Measurements from ENCODE around the gene SERPINA1. TPM values are rescaled to one million over a fixed set of nuclear protein-coding genes. Genes with fewer than 3 reads are reported as not detected.

Gene SERPINA1
- total RNA-seq, 1 experiment from 2014 or later, result not detected

- H3K4me2 ChIP-seq, result no peak overlapping the region
- H4K20me1 ChIP-seq (ENCODE audit: insufficient read depth), result no peaks in the 10 kb centered on the region
- intact Hi-C loops (cut with micrococcal nuclease; ENCODE audit: unreplicated experiment), result no loop called here
- TF ChIP-seq CTCF (conservative IDR thresholded peaks at IDR 0.05) (no peak), EZH2 (IDR thresholded peaks at IDR 0.05; ENCODE audit: low read depth) (no peak)
- H3F3A ChIP-seq (ENCODE audit: insufficient read depth, low read depth), result no peaks in the 10 kb centered on the region
- no peaks in the 10 kb centered on the region for H3K9me3 ChIP-seq (ENCODE audit: insufficient read depth, low read depth)
- no TSS peak for BruUV-seq (replicated peaks)
- no peaks in the 10 kb centered on the region for H3K9me2 ChIP-seq (ENCODE audit: insufficient read depth)
- ChIA-PET POLR2A (ENCODE audit: unreplicated experiment) (no interaction called here), CTCF (no interaction called here)
- no peaks in the 10 kb centered on the region for H3K79me2 ChIP-seq (ENCODE audit: low read depth)
- H3K27me3 ChIP-seq (ENCODE audit: insufficient read depth, low read depth), result no peaks in the 10 kb centered on the region
- DNase-seq, result no peak
- no peaks in the 10 kb centered on the region for H3K4me1 ChIP-seq (replicated peaks; ENCODE audit: insufficient read depth)
- no peaks in the 10 kb centered on the region for H3K36me3 ChIP-seq (ENCODE audit: low read depth)
- H2AFZ ChIP-seq, result no peak overlapping the region
- no peak overlapping the region for H3K4me3 ChIP-seq
- H3K27ac ChIP-seq, result no peak overlapping the region
Measured at GRCh38 chr14:94328196-94328595, 60.2 kb downstream of the SERPINA1 start.

Other genes starting within 250 kb of the SERPINA1 start
- not detected in 2 replicates for gene PPP4R4, start 214.3 kb downstream of the SERPINA1 start, total RNA-seq (2021)
- not detected in 2 replicates for gene SERPINA10, start 95.3 kb downstream of the SERPINA1 start, total RNA-seq (2021)
- not detected in 2 replicates for gene SERPINA6, start 65.3 kb downstream of the SERPINA1 start, total RNA-seq (2021)
- not detected in 2 replicates for gene SERPINA2, start 21.9 kb downstream of the SERPINA1 start, total RNA-seq (2021)
- not detected in 2 replicates for gene SERPINA11, start 64.2 kb upstream of the SERPINA1 start, total RNA-seq (2021)
- gene SERPINA9, start 87.6 kb upstream of the SERPINA1 start, total RNA-seq (2021), result not detected in 2 replicates
- gene SERPINA12, start 120.9 kb upstream of the SERPINA1 start, total RNA-seq (2021), result not detected in 2 replicates
- not detected in 2 replicates for gene SERPINA4, start 172.8 kb upstream of the SERPINA1 start, total RNA-seq (2021)
- not detected in 2 replicates for gene SERPINA5, start 192.8 kb upstream of the SERPINA1 start, total RNA-seq (2021)
- gene SERPINA3, start 223.8 kb upstream of the SERPINA1 start, total RNA-seq (2021), result not detected in 2 replicates

All from PC-9 (cell line).